NCI-H1417 treated with DMSO at 0.1 percent for 48 hours (cell line): Measurements from ENCODE around the gene GBP1.

Experiments
- DNase-seq: peaks from one replicate; lab custom pipeline; 2025; lab: John Stamatoyannopoulos, UW

The GBP1 gene

GRCh38 chr1:89005286-89006151, 59.5 kb downstream of the GBP1 start:
- no peak for DNase-seq
